Ishikawa (cell line): ENCODE results near the gene TECTA.

Experiments used
- EP300 ChIP-seq: IDR thresholded peaks from 2 replicates; pipeline ENCODE4 v1.6.1; 2012; ENCODE audit warnings: borderline replicate concordance
- FOXM1 ChIP-seq: IDR thresholded peaks from 2 replicates; pipeline ENCODE4 v1.6.1; 2012; ENCODE audit warnings: low read depth, borderline replicate concordance
- MAX ChIP-seq: IDR thresholded peaks from 2 replicates; pipeline ENCODE4 v1.6.1; 2012
- NFIC ChIP-seq: IDR thresholded peaks from 2 replicates; pipeline ENCODE4 v1.6.1; 2012
- RAD21 ChIP-seq: IDR thresholded peaks from 2 replicates; pipeline ENCODE4 v1.6.1; 2012; ENCODE audit warnings: low read depth
- TAF1 ChIP-seq: IDR thresholded peaks from 2 replicates; pipeline ENCODE4 v1.6.1; 2012; ENCODE audit warnings: low read depth, mild to moderate bottlenecking
- TCF12 ChIP-seq: IDR thresholded peaks from 2 replicates; pipeline ENCODE4 v1.6.1; 2012; ENCODE audit warnings: low read depth
- TEAD4 ChIP-seq: IDR thresholded peaks from 2 replicates; pipeline ENCODE4 v1.6.1; 2012
- YY1 ChIP-seq: IDR thresholded peaks from 2 replicates; pipeline ENCODE4 v1.6.1; 2012; ENCODE audit warnings: low read depth
- ZBTB7A ChIP-seq: IDR thresholded peaks from 2 replicates; pipeline ENCODE4 v1.6.1; 2012; ENCODE audit warnings: low read depth
- TF ChIP-seq, protein P1 (sequence below): IDR thresholded peaks from 2 replicates; pipeline ENCODE4 v1.6.1; 2012; ENCODE audit warnings: low read depth, mild to moderate bottlenecking

- no peak for TF ChIP-seq EP300
- TF ChIP-seq RAD21, result no peak
- TF ChIP-seq TAF1, result no peak
- TF ChIP-seq, protein P1, sequence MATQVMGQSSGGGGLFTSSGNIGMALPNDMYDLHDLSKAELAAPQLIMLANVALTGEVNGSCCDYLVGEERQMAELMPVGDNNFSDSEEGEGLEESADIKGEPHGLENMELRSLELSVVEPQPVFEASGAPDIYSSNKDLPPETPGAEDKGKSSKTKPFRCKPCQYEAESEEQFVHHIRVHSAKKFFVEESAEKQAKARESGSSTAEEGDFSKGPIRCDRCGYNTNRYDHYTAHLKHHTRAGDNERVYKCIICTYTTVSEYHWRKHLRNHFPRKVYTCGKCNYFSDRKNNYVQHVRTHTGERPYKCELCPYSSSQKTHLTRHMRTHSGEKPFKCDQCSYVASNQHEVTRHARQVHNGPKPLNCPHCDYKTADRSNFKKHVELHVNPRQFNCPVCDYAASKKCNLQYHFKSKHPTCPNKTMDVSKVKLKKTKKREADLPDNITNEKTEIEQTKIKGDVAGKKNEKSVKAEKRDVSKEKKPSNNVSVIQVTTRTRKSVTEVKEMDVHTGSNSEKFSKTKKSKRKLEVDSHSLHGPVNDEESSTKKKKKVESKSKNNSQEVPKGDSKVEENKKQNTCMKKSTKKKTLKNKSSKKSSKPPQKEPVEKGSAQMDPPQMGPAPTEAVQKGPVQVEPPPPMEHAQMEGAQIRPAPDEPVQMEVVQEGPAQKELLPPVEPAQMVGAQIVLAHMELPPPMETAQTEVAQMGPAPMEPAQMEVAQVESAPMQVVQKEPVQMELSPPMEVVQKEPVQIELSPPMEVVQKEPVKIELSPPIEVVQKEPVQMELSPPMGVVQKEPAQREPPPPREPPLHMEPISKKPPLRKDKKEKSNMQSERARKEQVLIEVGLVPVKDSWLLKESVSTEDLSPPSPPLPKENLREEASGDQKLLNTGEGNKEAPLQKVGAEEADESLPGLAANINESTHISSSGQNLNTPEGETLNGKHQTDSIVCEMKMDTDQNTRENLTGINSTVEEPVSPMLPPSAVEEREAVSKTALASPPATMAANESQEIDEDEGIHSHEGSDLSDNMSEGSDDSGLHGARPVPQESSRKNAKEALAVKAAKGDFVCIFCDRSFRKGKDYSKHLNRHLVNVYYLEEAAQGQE, result no peak
- TF ChIP-seq ZBTB7A, result no peak
- TF ChIP-seq FOXM1, result no peak
- no peak for TF ChIP-seq TEAD4
- TF ChIP-seq YY1, result no peak
- no peak for TF ChIP-seq TCF12
- TF ChIP-seq MAX, result no peak
- no peak for TF ChIP-seq NFIC
Observed at GRCh38 chr11:121109471-121109870, 8.4 kb downstream of the TECTA start.
